H1 (cell line): ENCODE data around the gene TBC1D16. TPM values are rescaled to one million over a fixed set of nuclear protein-coding genes. Genes with fewer than 3 reads are reported as not detected.

Experiments used
- CHD7 ChIP-seq: fragments of 300-600 bp; sonication (generic); IDR thresholded peaks from 2 replicates; pipeline ENCODE4 v1.7.1; 2012; ENCODE audit warnings: low read length, moderate library complexity, mild to moderate bottlenecking, inconsistent platforms; ENCODE audit not compliant: insufficient replicate concordance
- CREB1 ChIP-seq: IDR thresholded peaks from 2 replicates; pipeline ENCODE4 v1.6.1; 2012; ENCODE audit warnings: inconsistent platforms
- CTBP2 ChIP-seq: IDR thresholded peaks from 2 replicates; pipeline ENCODE4 v1.7.0; 2011; ENCODE audit warnings: borderline replicate concordance, mild to moderate bottlenecking, moderate library complexity, mixed read lengths, low read length; ENCODE audit not compliant: insufficient read depth, insufficient read length
- KDM1A ChIP-seq: fragments of 200-600, 300-600 bp; sonication (generic); IDR thresholded peaks from 2 replicates; pipeline ENCODE4 v1.7.1; 2016; ENCODE audit warnings: mild to moderate bottlenecking, low read length, borderline replicate concordance
- SIX5 ChIP-seq: IDR thresholded peaks from 2 replicates; pipeline ENCODE4 v1.6.1; 2011; ENCODE audit warnings: mild to moderate bottlenecking, low read depth, low read length
- YY1 ChIP-seq: IDR thresholded peaks from 2 replicates; pipeline ENCODE4 v1.6.1; 2011; ENCODE audit warnings: low read depth, mild to moderate bottlenecking, low read length
- polyA plus RNA-seq, 7 experiments: library from polyadenylated mRNA; depleted of rRNA in 3 of 7; stranded (reverse) in 5 of 7; unstranded in 2 of 7; fragments of >200 nt in 5 of 7; fragments of 200-250 nt in 2 of 7; gene quantifications; 1 replicate in 5 of 7; 2 replicates in 1 of 7; 4 replicates in 1 of 7; pipeline versions ENCODE4 v1.2.1 to v1.2.3, GENCODE V29; 2011 to 2013; ENCODE audit warnings: missing spikeins in 2 of 7, mixed read lengths in 2 of 7
- total RNA-seq: library from RNA; stranded (reverse); fragmentation: NEBNext Ultra II Directional; extraction: Animal tissue kit (Norgen Biotek cat#: 25700); gene quantifications from 2 replicates; pipeline ENCODE4 v1.2.1, GENCODE V29; 2021

TBC1D16 gene
- total and polyA plus RNA-seq, 2 of the 8 experiments (the other 6 are each of a cell fraction or from before 2014, with no cell fraction given), result 21.1 to 109 TPM

- no peak for TF ChIP-seq CHD7
- no peak for TF ChIP-seq SIX5
- no peak for TF ChIP-seq CREB1
- TF ChIP-seq KDM1A, result no peak
- no peak for TF ChIP-seq CTBP2
- TF ChIP-seq YY1, result no peak
Measured at GRCh38 chr17:79929257-79930061, 106.2 kb downstream of the TBC1D16 start (continued).
